ENCODE data around the gene UBE2G2.

DNA sequence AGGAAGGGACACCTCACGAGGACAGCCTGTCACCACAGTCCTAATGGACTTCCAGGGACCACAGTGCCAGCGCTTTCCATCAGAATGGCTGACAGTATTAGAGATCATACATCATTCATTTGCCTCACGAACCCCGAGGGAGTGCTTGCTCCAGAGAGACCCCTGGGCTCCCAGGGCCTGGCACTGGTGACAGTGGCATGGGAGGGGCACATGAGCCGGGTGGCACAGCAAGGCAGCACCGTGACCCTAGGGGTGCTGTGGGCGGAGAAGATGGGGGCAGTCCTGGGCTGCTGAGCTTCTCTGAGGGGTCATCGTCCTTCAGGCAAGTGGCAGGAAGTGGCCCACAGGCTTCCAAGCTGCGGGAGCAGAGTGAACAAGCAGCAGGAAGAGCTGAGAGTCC lies 73.9 kb downstream of the UBE2G2 start:
- no peak for TF ChIP-seq GLIS3 (CRISPR knock-in tag; IDR thresholded peaks at IDR 0.05)
- no peak for TF ChIP-seq ZFP30 (CRISPR knock-in tag; IDR thresholded peaks at IDR 0.05)
- no peak for TF ChIP-seq ZC3H10 (CRISPR knock-in tag; IDR thresholded peaks at IDR 0.05)
- TF ChIP-seq ZFP3 (CRISPR knock-in tag; IDR thresholded peaks at IDR 0.05), result no peak
- TF ChIP-seq RARB (CRISPR knock-in tag; IDR thresholded peaks at IDR 0.05), result no peak
- no peak for TF ChIP-seq ISL1 (CRISPR knock-in tag; IDR thresholded peaks at IDR 0.05)

All from SK-N-SH treated with all-trans-retinoic acid at 6 μM for 48 hours (cell line).